GM18951 (cell line): ENCODE measurements around the gene ESRRA.

Experiments used
- POLR2A ChIP-seq: IDR thresholded peaks from 4 replicates; pipeline ENCODE4 v1.6.1; 2011; ENCODE audit warnings: mild to moderate bottlenecking; ENCODE audit not compliant: insufficient read length, insufficient read depth; ENCODE audit errors: extremely low read depth
- in situ Hi-C: fragments of 300-500 bp; cut with MboI; formaldehyde crosslinking; loops from one replicate; pipeline ENCODE4 v1.12.0; 2022; ENCODE audit warnings: low sequenced_read_pairs, mixed read lengths, inconsistent platforms; ENCODE audit not compliant: unreplicated experiment

Gene ESRRA

GRCh38 chr11:64364435-64364834 lies 59.1 kb downstream of the ESRRA start:
- in situ Hi-C loops: no loop called here
- TF ChIP-seq POLR2A: no peak

DNA sequence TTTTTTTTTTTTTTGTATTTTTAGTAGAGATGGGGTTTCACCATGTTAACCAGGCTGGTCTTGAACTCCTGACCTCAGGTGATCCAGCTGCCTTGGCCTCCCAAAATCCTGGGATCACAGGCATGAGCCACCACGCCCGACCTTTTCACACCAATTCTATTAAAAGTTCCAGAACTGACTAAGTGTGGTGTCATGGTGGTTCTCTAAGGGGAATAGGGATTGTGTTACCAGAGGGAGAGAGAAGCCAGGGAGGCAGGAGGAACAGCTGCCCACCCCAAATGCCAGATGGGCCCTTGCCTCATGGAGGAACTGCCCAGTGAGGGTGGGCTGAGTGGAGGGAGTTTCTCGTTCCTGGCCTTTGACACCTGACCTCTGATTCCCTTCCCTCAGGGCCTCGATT lies 59.6 kb downstream of the ESRRA start:
- TF ChIP-seq POLR2A: no peak
- in situ Hi-C loops: no loop called here
